ENCODE data around the gene SCFD2. TPM values are rescaled to one million over a fixed set of nuclear protein-coding genes. Genes with fewer than 3 reads are reported as not detected.

Gene SCFD2
- total and polyA plus RNA-seq, 2 of the 8 experiments (the other 6 are each of a cell fraction or from before 2014, with no cell fraction given) = 6.2 to 10.2 TPM

DNA sequence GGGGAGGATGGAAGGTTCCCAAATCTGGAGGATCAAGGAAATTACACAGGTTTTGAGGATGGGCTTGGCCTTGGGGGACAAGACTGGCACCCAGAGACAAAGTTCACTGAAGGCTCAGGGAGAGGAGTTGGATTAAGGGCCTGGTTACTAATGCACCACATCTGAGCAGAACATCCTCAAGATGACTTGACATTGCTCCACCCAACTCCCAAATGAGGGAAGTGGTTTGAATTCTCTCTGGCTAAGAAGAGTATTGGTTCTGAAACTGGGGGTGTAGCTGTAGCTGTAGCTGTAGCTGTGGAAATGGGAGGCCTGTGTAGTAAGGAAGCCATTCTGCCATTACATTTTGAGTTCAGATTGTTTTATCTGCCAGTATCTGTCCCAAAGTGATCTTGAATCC is 374.4 kb downstream of the SCFD2 start (continued):
- TF ChIP-seq, protein P1, sequence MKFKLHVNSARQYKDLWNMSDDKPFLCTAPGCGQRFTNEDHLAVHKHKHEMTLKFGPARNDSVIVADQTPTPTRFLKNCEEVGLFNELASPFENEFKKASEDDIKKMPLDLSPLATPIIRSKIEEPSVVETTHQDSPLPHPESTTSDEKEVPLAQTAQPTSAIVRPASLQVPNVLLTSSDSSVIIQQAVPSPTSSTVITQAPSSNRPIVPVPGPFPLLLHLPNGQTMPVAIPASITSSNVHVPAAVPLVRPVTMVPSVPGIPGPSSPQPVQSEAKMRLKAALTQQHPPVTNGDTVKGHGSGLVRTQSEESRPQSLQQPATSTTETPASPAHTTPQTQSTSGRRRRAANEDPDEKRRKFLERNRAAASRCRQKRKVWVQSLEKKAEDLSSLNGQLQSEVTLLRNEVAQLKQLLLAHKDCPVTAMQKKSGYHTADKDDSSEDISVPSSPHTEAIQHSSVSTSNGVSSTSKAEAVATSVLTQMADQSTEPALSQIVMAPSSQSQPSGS (IDR thresholded peaks at IDR 0.05; ENCODE audit: low read length) = no peak
- TF ChIP-seq BACH1 (IDR thresholded peaks at IDR 0.05; ENCODE audit: low read length) (no peak), MAFK (IDR thresholded peaks at IDR 0.05; ENCODE audit: low read depth, low read length) (no peak), TEAD4 (IDR thresholded peaks at IDR 0.05; ENCODE audit: low read depth, low read length) (no peak), YY1 (IDR thresholded peaks at IDR 0.05; ENCODE audit: low read depth, low read length) (no peak), CHD1 (IDR thresholded peaks at IDR 0.05; ENCODE audit: low read depth, low read length) (no peak), TAF7 (optimal IDR thresholded peaks at IDR 0.05; ENCODE audit: borderline replicate concordance, low read depth, low read length) (no peak), SP1 (IDR thresholded peaks at IDR 0.05; ENCODE audit: low read depth, low read length) (no peak), NRF1 (IDR thresholded peaks at IDR 0.05; ENCODE audit: low read depth, low read length) (no peak), NANOG (IDR thresholded peaks at IDR 0.05; ENCODE audit: insufficient read depth, low read depth, low read length, poor library complexity, severe bottlenecking) (no peak)

Measured in H1 (cell line).